GM12865 (cell line): Measurements from ENCODE around the gene CRAMP1.
"Not testable (repeated sequence)": the region's sequence is repeated elsewhere in the genome, so short reads cannot be mapped to it uniquely, and the experiment has no call there.

ENCODE experiments used
- DNase-seq: peaks from one replicate; pipeline ENCODE4 v3.0.0; 2010; ENCODE audit warnings: low read depth
- H3K4me3 ChIP-seq: 2 replicates; pipeline ENCODE4 v1.5.1; 2011; ENCODE audit warnings: mild to moderate bottlenecking, low read depth, low read length, control low read depth
- TF ChIP-seq, protein P1 (sequence below): IDR thresholded peaks from 2 replicates; pipeline ENCODE4 v1.5.1; 2011; ENCODE audit warnings: low read length, control low read depth, low read depth, inconsistent platforms; ENCODE audit not compliant: insufficient read depth; ENCODE audit errors: missing control alignments

Gene CRAMP1

GRCh38 chr16:1713933-1714332 is 101.8 kb downstream of the CRAMP1 start:
- H3K4me3 ChIP-seq = peak overlapping the region; percentile 40
- peak; percentile 81 for DNase-seq
- TF ChIP-seq, protein P1, sequence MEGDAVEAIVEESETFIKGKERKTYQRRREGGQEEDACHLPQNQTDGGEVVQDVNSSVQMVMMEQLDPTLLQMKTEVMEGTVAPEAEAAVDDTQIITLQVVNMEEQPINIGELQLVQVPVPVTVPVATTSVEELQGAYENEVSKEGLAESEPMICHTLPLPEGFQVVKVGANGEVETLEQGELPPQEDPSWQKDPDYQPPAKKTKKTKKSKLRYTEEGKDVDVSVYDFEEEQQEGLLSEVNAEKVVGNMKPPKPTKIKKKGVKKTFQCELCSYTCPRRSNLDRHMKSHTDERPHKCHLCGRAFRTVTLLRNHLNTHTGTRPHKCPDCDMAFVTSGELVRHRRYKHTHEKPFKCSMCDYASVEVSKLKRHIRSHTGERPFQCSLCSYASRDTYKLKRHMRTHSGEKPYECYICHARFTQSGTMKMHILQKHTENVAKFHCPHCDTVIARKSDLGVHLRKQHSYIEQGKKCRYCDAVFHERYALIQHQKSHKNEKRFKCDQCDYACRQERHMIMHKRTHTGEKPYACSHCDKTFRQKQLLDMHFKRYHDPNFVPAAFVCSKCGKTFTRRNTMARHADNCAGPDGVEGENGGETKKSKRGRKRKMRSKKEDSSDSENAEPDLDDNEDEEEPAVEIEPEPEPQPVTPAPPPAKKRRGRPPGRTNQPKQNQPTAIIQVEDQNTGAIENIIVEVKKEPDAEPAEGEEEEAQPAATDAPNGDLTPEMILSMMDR = no peak

GRCh38 chr16:1715220-1715619 is 103.1 kb downstream of the CRAMP1 start:
- TF ChIP-seq, protein P1 = no peak
- H3K4me3 ChIP-seq = no peak overlapping the region
- DNase-seq = no peak

DNA sequence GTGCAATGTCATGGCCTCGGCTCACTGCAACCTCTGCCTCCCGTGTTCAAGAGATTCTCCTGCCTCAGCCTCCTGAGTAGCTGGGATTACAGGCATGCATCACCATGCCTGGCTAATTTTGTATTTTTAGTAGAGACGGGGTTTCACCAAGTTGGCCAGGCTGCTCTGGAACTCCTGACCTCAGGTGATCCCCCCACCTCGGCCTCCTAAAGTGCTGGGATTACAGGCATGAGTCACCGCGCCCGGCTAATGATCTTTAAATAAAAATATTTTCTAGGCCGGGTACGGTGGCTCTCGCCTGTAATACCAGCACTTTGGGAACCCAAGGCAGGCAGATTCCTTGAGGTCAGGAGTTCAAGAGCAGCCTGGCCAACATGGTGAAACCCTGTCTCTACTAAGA is 106.1 kb downstream of the CRAMP1 start:
- not testable (repeated sequence) for H3K4me3 ChIP-seq, DNase-seq

DNA sequence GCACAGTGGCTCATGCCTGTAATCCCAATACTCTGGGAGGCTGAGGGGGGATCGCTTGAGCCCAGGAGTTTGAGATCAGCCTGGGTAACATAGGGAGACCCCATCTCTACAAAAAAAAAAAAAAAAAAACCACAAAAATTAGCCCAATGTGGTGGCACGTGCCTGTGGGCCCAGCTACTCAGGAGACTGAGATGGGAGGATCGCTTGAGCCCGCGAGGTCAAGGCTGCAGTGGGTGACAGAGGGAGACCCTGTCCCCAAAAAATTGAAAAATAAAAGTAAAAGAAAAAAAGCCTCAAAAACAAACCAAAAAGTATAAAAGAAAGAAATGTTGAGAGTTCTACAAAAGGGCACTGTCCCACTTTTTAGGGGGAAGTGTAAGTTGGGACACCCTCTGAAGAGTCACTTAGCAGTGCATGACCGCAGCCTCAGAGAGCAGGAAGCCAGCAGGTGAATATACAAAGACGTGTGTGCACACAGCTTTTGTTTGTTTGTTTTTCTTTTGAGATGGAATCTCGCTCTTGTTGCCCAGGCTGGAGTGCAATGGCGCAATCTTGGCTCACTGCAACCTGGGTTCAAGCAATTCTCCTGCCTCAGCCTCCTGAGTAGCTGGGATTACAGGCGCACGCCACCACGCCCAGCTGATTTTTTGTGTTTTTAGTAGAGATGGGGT is 107.5 kb downstream of the CRAMP1 start:
- H3K4me3 ChIP-seq = not testable (repeated sequence)
- peak; percentile 56 for DNase-seq

DNA sequence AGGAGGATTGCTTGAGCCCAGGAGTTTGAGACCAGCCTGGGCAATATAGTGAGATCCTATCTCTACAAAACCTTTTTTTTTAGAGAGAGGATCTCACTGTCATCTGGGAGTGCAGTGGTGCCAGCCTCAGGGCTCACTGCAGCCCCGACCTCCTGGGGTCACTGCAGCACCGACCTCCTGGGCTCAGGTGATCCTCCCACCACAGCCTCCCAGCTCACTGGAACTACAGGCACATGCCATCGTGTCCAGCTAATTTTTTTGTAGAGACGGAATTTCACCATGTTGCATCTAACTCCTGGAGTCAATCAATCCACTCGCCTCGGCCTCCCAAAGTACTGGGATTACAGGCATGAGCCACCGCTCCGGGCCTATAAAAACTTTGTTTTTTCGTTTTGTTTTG is 109.2 kb downstream of the CRAMP1 start:
- no peak overlapping the region for H3K4me3 ChIP-seq
- TF ChIP-seq, protein P1 = no peak
- no peak for DNase-seq

- TF ChIP-seq, protein P1 = peak; percentile 68
- H3K4me3 ChIP-seq = no peak overlapping the region
- DNase-seq = peak; percentile 36
Measured at GRCh38 chr16:1723450-1724147, 111.4 kb downstream of the CRAMP1 start.

DNA sequence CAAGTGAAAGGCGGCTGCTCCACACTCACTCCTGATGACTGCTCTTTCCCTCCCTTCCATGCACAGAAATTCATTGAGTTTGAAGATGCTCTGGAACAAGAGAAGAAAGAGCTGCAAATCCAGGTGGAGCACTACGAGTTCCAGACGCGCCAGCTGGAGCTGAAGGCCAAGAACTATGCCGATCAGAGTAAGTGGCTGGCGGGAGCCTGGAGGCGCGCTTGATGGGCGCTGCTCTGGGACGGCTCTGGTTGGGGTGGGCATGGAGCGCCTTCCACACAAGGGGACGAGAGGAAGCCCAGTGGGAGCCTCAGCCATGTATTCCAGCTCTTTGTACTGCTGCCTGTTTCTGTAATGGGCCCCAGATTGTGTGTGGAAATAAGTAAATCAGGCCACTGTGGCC is 112.3 kb downstream of the CRAMP1 start:
- H3K4me3 ChIP-seq = no peak overlapping the region
- TF ChIP-seq, protein P1 = no peak
- no peak for DNase-seq
